Colonic mucosa (tissue), 2 donors: ENCODE data around the gene RASA4. TPM values are rescaled to one million over a fixed set of nuclear protein-coding genes. Genes with fewer than 3 reads are reported as not detected.

Source experiments
- total RNA-seq, 2 donors: library from RNA; stranded (reverse); fragmentation: NEBNext Ultra II Directional in 1 of 2; extraction: Animal tissue kit (Norgen Biotek cat#: 25700) in 1 of 2; gene quantifications; one replicate each; pipeline ENCODE4 v1.2.1, GENCODE V29; 2021
- donor health status: DM: no; HTN: no; CAD: no.
- donor health status: DM: no; HTN: no; CAD: no.

Gene RASA4
- total RNA-seq, 2 donors from 2014 or later, result 16.7 to 31.3 TPM

Other genes with a start within 250 kb of the RASA4 start
- gene PRKRIP1, start 220.4 kb downstream of the RASA4 start, total RNA-seq, result 10 to 100 TPM; 15.1 to 19.4 TPM
- gene ORAI2, start 183.2 kb downstream of the RASA4 start, total RNA-seq, result 1 to 10 TPM; 3.3 to 5.5 TPM
- gene ALKBH4, start 151.9 kb downstream of the RASA4 start, total RNA-seq, result 10 to 100 TPM in 1 of 2 donors, 1 to 10 TPM in 1; 9.7 to 14.1 TPM
- 10 to 100 TPM; 11.4 to 19.6 TPM for gene LRWD1, start 151.8 kb downstream of the RASA4 start, total RNA-seq
- gene POLR2J, start 137.8 kb downstream of the RASA4 start, total RNA-seq, result 10 to 100 TPM; 43.0 to 49.2 TPM
- gene RASA4B, start 99.0 kb downstream of the RASA4 start, total RNA-seq, result 10 to 100 TPM; 13.2 to 30.0 TPM
- 10 to 100 TPM in 1 of 2 donors, 1 to 10 TPM in 1; 9.0 to 13.7 TPM for gene UPK3BL2, start 73.1 kb downstream of the RASA4 start, total RNA-seq
- not detected for gene SPDYE2, start 65.5 kb downstream of the RASA4 start, total RNA-seq
- 10 to 100 TPM; 19.2 to 32.9 TPM for gene POLR2J3, start 44.2 kb downstream of the RASA4 start, total RNA-seq
- gene UPK3BL1, start 26.0 kb upstream of the RASA4 start, total RNA-seq, result 10 to 100 TPM in 1 of 2 donors, 1 to 10 TPM in 1; 9.1 to 21.9 TPM
- not detected for gene SPDYE2B, start 33.6 kb upstream of the RASA4 start, total RNA-seq
- gene POLR2J2, start 54.9 kb upstream of the RASA4 start, total RNA-seq, result 10 to 100 TPM in 1 of 2 donors, 1 to 10 TPM in 1; 5.9 to 12.8 TPM
- 10 to 100 TPM in 1 of 2 donors, 1 to 10 TPM in 1; 8.6 to 10.5 TPM for gene FAM185A, start 132.2 kb upstream of the RASA4 start, total RNA-seq